ENCODE measurements around the gene TEAD1. TPM values are rescaled to one million over a fixed set of nuclear protein-coding genes. Genes with fewer than 3 reads are reported as not detected.

Gene TEAD1
- total RNA-seq, 1 experiment from 2014 or later: not detected

DNA sequence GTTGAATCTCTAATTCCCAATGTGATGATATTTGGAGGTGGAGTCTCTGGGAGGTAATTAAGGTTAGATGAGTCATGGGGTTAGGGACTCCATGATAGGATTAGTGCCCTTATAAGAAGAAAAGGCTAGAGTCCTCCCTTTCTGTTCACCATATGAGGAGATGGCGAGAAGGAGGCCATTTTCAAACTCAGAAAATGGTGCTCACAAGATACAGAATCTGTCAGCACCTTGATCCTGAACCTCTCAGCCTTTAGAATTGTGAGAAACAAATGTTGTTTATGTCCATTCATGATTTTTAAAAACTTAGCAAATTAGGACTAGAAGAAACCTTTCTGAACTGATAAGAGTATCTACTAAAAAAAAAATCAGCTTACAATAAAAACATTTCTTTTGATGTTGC lies 277.2 kb downstream of the TEAD1 start:
- Histone ChIP-seq H4K20me1 (ENCODE audit: insufficient read depth, low read depth, low read length) (no peaks in the 10 kb centered on the region), H3K9ac (ENCODE audit: low read length) (no peak overlapping the region), H3K9me2 (replicated peaks; ENCODE audit: insufficient read depth, low read length) (no peaks in the 10 kb centered on the region), H3K4me1 (ENCODE audit: low read length) (no peaks in the 10 kb centered on the region), H3K4me3 (ENCODE audit: low read length) (no peak overlapping the region), H2AFZ (ENCODE audit: low read length) (no peak overlapping the region), H3K79me2 (ENCODE audit: low read length) (no peaks in the 10 kb centered on the region), H3K27me3 (ENCODE audit: low read length) (no peaks in the 10 kb centered on the region), H3K36me3 (ENCODE audit: insufficient read depth, low read length) (no peaks in the 10 kb centered on the region), H3K27ac (ENCODE audit: low read length) (no peak overlapping the region), H3K4me2 (ENCODE audit: low read depth, low read length, poor library complexity, severe bottlenecking) (no peak overlapping the region), H3K9me3 (ENCODE audit: low read length) (no peaks in the 10 kb centered on the region)
- no peak for DNase-seq

DNA sequence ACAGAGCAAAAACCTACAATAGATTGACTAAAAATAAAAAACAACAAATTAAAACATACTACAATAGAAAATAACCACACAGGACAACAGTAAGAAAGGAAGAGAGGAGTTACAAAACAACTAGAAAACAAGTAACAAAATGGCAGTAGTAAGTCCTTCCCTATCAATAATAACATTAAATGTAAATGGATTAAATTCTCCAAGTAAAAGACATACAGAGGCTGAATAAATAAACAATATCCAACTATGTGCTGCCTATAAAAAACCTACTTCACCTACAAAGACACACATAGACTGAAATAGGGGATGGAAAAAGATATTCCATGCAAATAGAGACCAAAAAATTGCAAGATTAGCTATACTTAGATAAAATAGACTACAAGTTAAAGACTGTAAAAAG lies 277.9 kb downstream of the TEAD1 start:
- no peak overlapping the region for H3K27ac ChIP-seq (ENCODE audit: low read length)
- H3K27me3 ChIP-seq (ENCODE audit: low read length): no peaks in the 10 kb centered on the region
- no peaks in the 10 kb centered on the region for H3K36me3 ChIP-seq (ENCODE audit: insufficient read depth, low read length)
- no peaks in the 10 kb centered on the region for H3K9me2 ChIP-seq (replicated peaks; ENCODE audit: insufficient read depth, low read length)
- no peak overlapping the region for H3K9ac ChIP-seq (ENCODE audit: low read length)
- no peak overlapping the region for H3K4me3 ChIP-seq (ENCODE audit: low read length)
- H4K20me1 ChIP-seq (ENCODE audit: insufficient read depth, low read depth, low read length): no peaks in the 10 kb centered on the region
- no peaks in the 10 kb centered on the region for H3K79me2 ChIP-seq (ENCODE audit: low read length)
- no peaks in the 10 kb centered on the region for H3K9me3 ChIP-seq (ENCODE audit: low read length)
- no peak for DNase-seq
- H3K4me2 ChIP-seq (ENCODE audit: low read depth, low read length, poor library complexity, severe bottlenecking): no peak overlapping the region
- no peak overlapping the region for H2AFZ ChIP-seq (ENCODE audit: low read length)
- no peaks in the 10 kb centered on the region for H3K4me1 ChIP-seq (ENCODE audit: low read length)

DNA sequence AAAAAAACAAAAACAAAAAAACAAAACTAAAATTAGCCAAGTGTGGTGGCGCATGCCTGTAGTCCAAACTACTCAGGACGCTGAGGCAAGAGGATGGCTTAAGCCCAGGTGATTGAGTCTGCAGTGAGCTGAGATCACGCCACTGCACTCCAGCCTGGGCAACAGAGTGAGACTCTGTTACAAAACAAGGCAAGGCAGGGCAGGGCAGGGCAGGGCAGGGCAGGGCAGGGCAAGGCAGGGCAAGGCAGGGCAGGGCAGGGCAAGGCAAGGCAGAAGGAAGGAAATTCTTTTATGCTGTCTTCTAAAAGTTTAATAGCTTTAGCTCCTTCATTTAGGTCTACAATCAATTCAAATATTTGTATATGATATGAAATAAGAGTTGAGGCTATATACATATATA lies 284.8 kb downstream of the TEAD1 start:
- Histone ChIP-seq H3K9ac (ENCODE audit: low read length) (no peak overlapping the region), H4K20me1 (ENCODE audit: insufficient read depth, low read depth, low read length) (no peaks in the 10 kb centered on the region), H3K27ac (ENCODE audit: low read length) (no peak overlapping the region), H3K9me3 (ENCODE audit: low read length) (no peaks in the 10 kb centered on the region), H3K4me2 (ENCODE audit: low read depth, low read length, poor library complexity, severe bottlenecking) (no peak overlapping the region), H3K9me2 (replicated peaks; ENCODE audit: insufficient read depth, low read length) (no peaks in the 10 kb centered on the region), H3K4me3 (ENCODE audit: low read length) (no peak overlapping the region), H3K4me1 (ENCODE audit: low read length) (no peaks in the 10 kb centered on the region), H2AFZ (ENCODE audit: low read length) (no peak overlapping the region), H3K79me2 (ENCODE audit: low read length) (no peaks in the 10 kb centered on the region), H3K36me3 (ENCODE audit: insufficient read depth, low read length) (no peaks in the 10 kb centered on the region), H3K27me3 (ENCODE audit: low read length) (no peaks in the 10 kb centered on the region)
- no peak for DNase-seq

DNA sequence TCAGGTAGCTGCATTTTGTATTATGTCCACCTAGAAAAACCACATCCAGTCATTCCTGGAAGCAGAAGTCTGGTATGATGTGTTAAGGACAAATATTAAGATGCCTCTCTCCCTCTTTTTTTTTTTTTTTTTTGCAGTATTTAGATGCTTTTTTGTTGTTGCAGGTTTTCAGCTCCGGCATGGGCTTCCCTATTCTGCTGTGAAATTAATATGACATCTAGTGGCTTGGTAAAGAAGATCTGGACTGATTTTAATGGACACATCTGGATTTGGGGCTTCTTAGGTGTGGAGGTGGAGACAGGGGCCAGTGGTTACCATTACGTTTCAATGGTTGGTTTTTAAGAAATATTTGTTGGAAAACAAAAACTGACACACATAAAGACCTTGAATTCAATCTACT lies 287.4 kb downstream of the TEAD1 start:
- no peaks in the 10 kb centered on the region for H3K4me1 ChIP-seq (ENCODE audit: low read length)
- no peaks in the 10 kb centered on the region for H3K27me3 ChIP-seq (ENCODE audit: low read length)
- H2AFZ ChIP-seq (ENCODE audit: low read length): no peak overlapping the region
- H3K4me2 ChIP-seq (ENCODE audit: low read depth, low read length, poor library complexity, severe bottlenecking): no peak overlapping the region
- H3K9ac ChIP-seq (ENCODE audit: low read length): no peak overlapping the region
- H4K20me1 ChIP-seq (ENCODE audit: insufficient read depth, low read depth, low read length): no peaks in the 10 kb centered on the region
- H3K27ac ChIP-seq (ENCODE audit: low read length): no peak overlapping the region
- H3K36me3 ChIP-seq (ENCODE audit: insufficient read depth, low read length): no peaks in the 10 kb centered on the region
- no peak overlapping the region for H3K4me3 ChIP-seq (ENCODE audit: low read length)
- DNase-seq: no peak
- no peaks in the 10 kb centered on the region for H3K9me2 ChIP-seq (replicated peaks; ENCODE audit: insufficient read depth, low read length)
- no peaks in the 10 kb centered on the region for H3K9me3 ChIP-seq (ENCODE audit: low read length)
- H3K79me2 ChIP-seq (ENCODE audit: low read length): no peaks in the 10 kb centered on the region

DNA sequence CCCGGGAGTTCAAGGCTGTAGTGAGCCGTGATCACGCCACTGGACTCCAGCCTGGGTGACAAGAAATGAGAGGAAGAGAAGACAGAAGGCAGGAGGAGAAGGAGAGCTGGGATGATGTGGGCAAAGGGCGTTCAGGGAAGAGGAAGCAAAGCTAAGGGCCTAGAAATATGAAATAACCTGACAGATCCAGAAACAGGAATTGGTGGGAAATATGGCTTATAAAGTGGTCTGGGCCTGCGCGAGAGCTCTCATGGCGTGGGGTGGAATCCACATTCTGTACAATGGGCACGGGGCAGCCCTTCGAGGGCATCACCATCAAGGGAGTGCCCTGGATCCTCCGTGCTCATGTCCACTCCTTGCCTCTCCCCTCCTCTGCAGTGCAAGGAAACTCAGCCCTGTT lies 288.1 kb downstream of the TEAD1 start:
- Histone ChIP-seq H3K9me3 (ENCODE audit: low read length) (no peaks in the 10 kb centered on the region), H3K4me2 (ENCODE audit: low read depth, low read length, poor library complexity, severe bottlenecking) (no peak overlapping the region), H3K27ac (ENCODE audit: low read length) (no peak overlapping the region), H2AFZ (ENCODE audit: low read length) (no peak overlapping the region), H3K27me3 (ENCODE audit: low read length) (no peaks in the 10 kb centered on the region), H3K36me3 (ENCODE audit: insufficient read depth, low read length) (no peaks in the 10 kb centered on the region), H3K4me3 (ENCODE audit: low read length) (no peak overlapping the region), H3K79me2 (ENCODE audit: low read length) (no peaks in the 10 kb centered on the region), H3K4me1 (ENCODE audit: low read length) (no peaks in the 10 kb centered on the region), H4K20me1 (ENCODE audit: insufficient read depth, low read depth, low read length) (no peaks in the 10 kb centered on the region), H3K9ac (ENCODE audit: low read length) (no peak overlapping the region), H3K9me2 (replicated peaks; ENCODE audit: insufficient read depth, low read length) (no peaks in the 10 kb centered on the region)
- no peak for DNase-seq

DNA sequence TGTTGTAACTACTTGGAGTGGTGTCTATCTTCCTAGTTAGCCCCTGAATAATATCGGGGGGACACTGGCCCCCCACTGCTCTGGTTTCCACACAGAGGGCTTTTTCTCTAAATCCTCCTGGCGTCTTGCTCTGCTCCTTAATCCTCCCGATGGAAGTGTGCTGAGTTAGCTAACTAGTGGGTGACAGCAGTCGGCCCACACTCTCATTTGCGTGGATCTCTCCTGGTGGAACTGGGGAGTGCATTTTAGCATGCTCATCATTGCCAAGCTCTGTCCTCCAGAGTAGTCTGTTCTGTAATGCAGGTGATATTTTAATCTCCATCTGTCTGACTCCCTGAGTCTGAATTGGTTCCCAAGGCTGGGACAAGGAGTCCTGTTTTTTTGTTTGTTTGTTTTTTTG lies 288.8 kb downstream of the TEAD1 start:
- no peaks in the 10 kb centered on the region for H3K36me3 ChIP-seq (ENCODE audit: insufficient read depth, low read length)
- no peaks in the 10 kb centered on the region for H4K20me1 ChIP-seq (ENCODE audit: insufficient read depth, low read depth, low read length)
- DNase-seq: no peak
- H2AFZ ChIP-seq (ENCODE audit: low read length): no peak overlapping the region
- H3K9ac ChIP-seq (ENCODE audit: low read length): no peak overlapping the region
- H3K4me2 ChIP-seq (ENCODE audit: low read depth, low read length, poor library complexity, severe bottlenecking): no peak overlapping the region
- H3K9me2 ChIP-seq (replicated peaks; ENCODE audit: insufficient read depth, low read length): no peaks in the 10 kb centered on the region
- H3K4me1 ChIP-seq (ENCODE audit: low read length): no peaks in the 10 kb centered on the region
- no peaks in the 10 kb centered on the region for H3K9me3 ChIP-seq (ENCODE audit: low read length)
- H3K27me3 ChIP-seq (ENCODE audit: low read length): no peaks in the 10 kb centered on the region
- H3K4me3 ChIP-seq (ENCODE audit: low read length): no peak overlapping the region
- H3K79me2 ChIP-seq (ENCODE audit: low read length): no peaks in the 10 kb centered on the region
- H3K27ac ChIP-seq (ENCODE audit: low read length): no peak overlapping the region

DNA sequence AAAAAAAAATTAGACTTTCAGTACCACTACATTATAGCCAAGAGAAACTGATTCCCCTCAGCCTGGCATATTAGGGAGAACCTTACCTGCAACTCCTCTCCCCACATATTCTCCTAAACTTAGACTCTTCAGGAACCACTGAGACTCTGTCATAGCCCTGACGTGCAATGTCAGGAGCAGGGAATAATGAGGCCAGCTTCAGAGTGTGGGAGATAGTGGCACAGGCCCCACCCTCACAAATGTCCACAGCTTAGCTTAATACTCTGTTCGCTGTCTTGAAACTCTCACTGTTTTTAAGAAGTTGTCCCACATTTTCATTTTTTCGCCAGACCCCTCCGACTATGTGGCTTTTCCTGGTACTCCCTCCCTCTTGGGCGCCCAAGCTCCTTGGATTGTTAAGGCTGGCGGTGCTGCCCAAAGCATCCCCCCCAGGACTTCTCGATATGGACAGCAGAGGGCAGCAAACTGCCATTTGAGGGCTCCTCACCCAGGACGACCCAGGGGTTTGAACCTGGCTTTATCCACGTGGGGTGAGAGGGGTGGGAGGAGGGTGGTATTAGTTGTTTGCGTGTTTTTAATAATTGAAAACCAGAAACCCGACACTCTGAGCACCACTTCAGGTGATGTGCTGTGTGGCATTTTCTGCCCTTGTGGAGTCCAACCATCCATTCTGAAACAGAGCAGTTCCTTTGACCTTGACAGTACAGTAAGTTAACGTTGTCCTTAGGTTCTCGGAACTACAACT lies 289.7 kb downstream of the TEAD1 start:
- Histone ChIP-seq H3K4me2 (ENCODE audit: low read depth, low read length, poor library complexity, severe bottlenecking) (no peak overlapping the region), H3K79me2 (ENCODE audit: low read length) (no peaks in the 10 kb centered on the region), H2AFZ (ENCODE audit: low read length) (no peak overlapping the region)

DNA sequence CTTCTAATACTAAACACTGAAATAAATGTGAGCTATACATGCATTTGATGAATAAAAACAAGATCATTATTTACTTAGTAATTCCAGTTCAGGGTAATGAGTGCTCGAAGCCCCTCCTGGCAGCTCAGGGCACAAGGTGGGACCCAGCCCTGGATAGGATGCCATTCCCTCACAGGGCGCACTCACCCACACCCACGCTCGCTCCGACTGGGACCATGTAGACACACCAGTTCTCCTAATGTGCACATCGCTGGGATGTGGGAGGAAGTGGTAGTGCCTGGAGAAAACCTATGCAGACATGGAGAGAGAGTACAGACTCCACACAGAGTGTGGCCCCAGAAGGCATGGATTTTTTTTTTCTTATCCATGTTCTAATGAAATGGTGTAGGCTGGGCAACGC lies 290.4 kb downstream of the TEAD1 start:
- DNase-seq: no peak
- H3K36me3 ChIP-seq (ENCODE audit: insufficient read depth, low read length): no peaks in the 10 kb centered on the region
- H3K9me2 ChIP-seq (replicated peaks; ENCODE audit: insufficient read depth, low read length): no peaks in the 10 kb centered on the region
- no peaks in the 10 kb centered on the region for H4K20me1 ChIP-seq (ENCODE audit: insufficient read depth, low read depth, low read length)
- no peaks in the 10 kb centered on the region for H3K79me2 ChIP-seq (ENCODE audit: low read length)
- H3K4me3 ChIP-seq (ENCODE audit: low read length): no peak overlapping the region
- H3K4me1 ChIP-seq (ENCODE audit: low read length): no peaks in the 10 kb centered on the region
- H2AFZ ChIP-seq (ENCODE audit: low read length): no peak overlapping the region
- no peak overlapping the region for H3K27ac ChIP-seq (ENCODE audit: low read length)
- no peaks in the 10 kb centered on the region for H3K27me3 ChIP-seq (ENCODE audit: low read length)
- no peaks in the 10 kb centered on the region for H3K9me3 ChIP-seq (ENCODE audit: low read length)
- no peak overlapping the region for H3K4me2 ChIP-seq (ENCODE audit: low read depth, low read length, poor library complexity, severe bottlenecking)
- H3K9ac ChIP-seq (ENCODE audit: low read length): no peak overlapping the region

More for the DNA sequence above, 289.7 kb downstream of the TEAD1 start:
- Histone ChIP-seq H3K9ac (ENCODE audit: low read length) (no peak overlapping the region), H3K27me3 (ENCODE audit: low read length) (no peaks in the 10 kb centered on the region), H3K36me3 (ENCODE audit: insufficient read depth, low read length) (no peaks in the 10 kb centered on the region), H3K9me2 (replicated peaks; ENCODE audit: insufficient read depth, low read length) (no peaks in the 10 kb centered on the region), H3K27ac (ENCODE audit: low read length) (no peak overlapping the region), H3K4me3 (ENCODE audit: low read length) (no peak overlapping the region), H3K4me1 (ENCODE audit: low read length) (no peaks in the 10 kb centered on the region), H3K9me3 (ENCODE audit: low read length) (no peaks in the 10 kb centered on the region), H4K20me1 (ENCODE audit: insufficient read depth, low read depth, low read length) (no peaks in the 10 kb centered on the region)
- DNase-seq: peak; percentile 88

Data from Karpas-422 (cell line).